ENCODE measurements around the gene RWDD2A. TPM values are rescaled to one million over a fixed set of nuclear protein-coding genes. Genes with fewer than 3 reads are reported as not detected.

Gene RWDD2A
- total RNA-seq, 1 donor from 2014 or later: 7.0 TPM

- peak; percentile 75 for TF ChIP-seq CTCF (IDR thresholded peaks at IDR 0.05)
- Mint-ChIP-seq H3K4me3 (ENCODE audit: unreplicated experiment) (no peak overlapping the region), H3K27ac (ENCODE audit: unreplicated experiment) (no peak overlapping the region), H3K4me1 (ENCODE audit: unreplicated experiment) (peaks cover 17% of the 10 kb centered on the region), H3K9me3 (ENCODE audit: unreplicated experiment) (no peaks in the 10 kb centered on the region), H3K27me3 (ENCODE audit: unreplicated experiment) (no peaks in the 10 kb centered on the region), H3K36me3 (ENCODE audit: unreplicated experiment) (peaks cover 3% of the 10 kb centered on the region)
- no peak for DNase-seq (ENCODE audit: extremely low spot score, unreplicated experiment)
Measured at GRCh38 chr6:83221889-83222479, 28.8 kb downstream of the RWDD2A start.

- peaks cover 7% of the 10 kb centered on the region for H3K36me3 Mint-ChIP-seq (ENCODE audit: unreplicated experiment)
- no peak overlapping the region for H3K27ac Mint-ChIP-seq (ENCODE audit: unreplicated experiment)
- TF ChIP-seq CTCF (IDR thresholded peaks at IDR 0.05): no peak
- no peak overlapping the region for H3K4me3 Mint-ChIP-seq (ENCODE audit: unreplicated experiment)
- H3K27me3 Mint-ChIP-seq (ENCODE audit: unreplicated experiment): no peaks in the 10 kb centered on the region
- no peak for DNase-seq (ENCODE audit: extremely low spot score, unreplicated experiment)
- H3K9me3 Mint-ChIP-seq (ENCODE audit: unreplicated experiment): no peaks in the 10 kb centered on the region
- H3K4me1 Mint-ChIP-seq (ENCODE audit: unreplicated experiment): peaks cover 23% of the 10 kb centered on the region
Measured at GRCh38 chr6:83226517-83226916, 33.4 kb downstream of the RWDD2A start.

GRCh38 chr6:83231146-83231545 is 38.0 kb downstream of the RWDD2A start:
- Mint-ChIP-seq H3K4me1 (ENCODE audit: unreplicated experiment) (peaks cover 13% of the 10 kb centered on the region), H3K4me3 (ENCODE audit: unreplicated experiment) (no peak overlapping the region)

GRCh38 chr6:83247471-83247870 is 54.3 kb downstream of the RWDD2A start:
- Mint-ChIP-seq H3K36me3 (ENCODE audit: unreplicated experiment) (peaks cover 26% of the 10 kb centered on the region), H3K27me3 (ENCODE audit: unreplicated experiment) (no peaks in the 10 kb centered on the region), H3K9me3 (ENCODE audit: unreplicated experiment) (peaks cover 5% of the 10 kb centered on the region), H3K4me3 (ENCODE audit: unreplicated experiment) (no peak overlapping the region), H3K27ac (ENCODE audit: unreplicated experiment) (peak overlapping the region; percentile 58), H3K4me1 (ENCODE audit: unreplicated experiment) (peaks cover 24% of the 10 kb centered on the region)
- no peak for TF ChIP-seq CTCF (IDR thresholded peaks at IDR 0.05)
- DNase-seq (ENCODE audit: extremely low spot score, unreplicated experiment): no peak

More at GRCh38 chr6:83231146-83231545, 38.0 kb downstream of the RWDD2A start:
- no peak for TF ChIP-seq CTCF (IDR thresholded peaks at IDR 0.05)
- Mint-ChIP-seq H3K27ac (ENCODE audit: unreplicated experiment) (no peak overlapping the region), H3K27me3 (ENCODE audit: unreplicated experiment) (no peaks in the 10 kb centered on the region), H3K36me3 (ENCODE audit: unreplicated experiment) (peaks cover 9% of the 10 kb centered on the region), H3K9me3 (ENCODE audit: unreplicated experiment) (no peaks in the 10 kb centered on the region)
- DNase-seq (ENCODE audit: extremely low spot score, unreplicated experiment): no peak

Other genes starting within 250 kb of the RWDD2A start
- 4.8 and 5.7 TPM in 2 replicates for gene UBE3D, start 127.5 kb upstream of the RWDD2A start, total RNA-seq
- gene DOP1A, start 125.7 kb upstream of the RWDD2A start, total RNA-seq: 23.1 and 24.3 TPM in 2 replicates
- 74.6 and 81.1 TPM in 2 replicates for gene PGM3, start 92 bp upstream of the RWDD2A start, total RNA-seq
- gene ME1, start 237.7 kb downstream of the RWDD2A start, total RNA-seq: 26.3 and 28.0 TPM in 2 replicates

All from osteocyte (in vitro differentiated cells).